RCC 7860 (cell line): Measurements from ENCODE around the gene SPSB4.
A peak's percentile ranks its signal among the peaks of the same experiment; 100 is the strongest.

Experiments
- DNase-seq: peaks from one replicate; pipeline ENCODE4 v3.0.0-alpha.2; 2015; ENCODE audit warnings: low spot score
- FAIRE-seq: peaks from 2 replicates; lab custom pipeline; 2012; peaks lifted over from hg19 to GRCh38; lab: Jason Lieb, UNC

Gene SPSB4

GRCh38 chr3:141073580-141073979, 22.4 kb downstream of the SPSB4 start:
- no peak for DNase-seq
- no peak for FAIRE-seq

GRCh38 chr3:141074529-141074928, 23.4 kb downstream of the SPSB4 start:
- FAIRE-seq: no peak
- DNase-seq: no peak

- no peak for DNase-seq
- no peak for FAIRE-seq
These were observed 25.1 kb downstream of the SPSB4 start for GRCh38 chr3:141076036-141076773.

GRCh38 chr3:141076797-141077571, 25.8 kb downstream of the SPSB4 start:
- FAIRE-seq (no peak), DNase-seq (no peak)

DNA sequence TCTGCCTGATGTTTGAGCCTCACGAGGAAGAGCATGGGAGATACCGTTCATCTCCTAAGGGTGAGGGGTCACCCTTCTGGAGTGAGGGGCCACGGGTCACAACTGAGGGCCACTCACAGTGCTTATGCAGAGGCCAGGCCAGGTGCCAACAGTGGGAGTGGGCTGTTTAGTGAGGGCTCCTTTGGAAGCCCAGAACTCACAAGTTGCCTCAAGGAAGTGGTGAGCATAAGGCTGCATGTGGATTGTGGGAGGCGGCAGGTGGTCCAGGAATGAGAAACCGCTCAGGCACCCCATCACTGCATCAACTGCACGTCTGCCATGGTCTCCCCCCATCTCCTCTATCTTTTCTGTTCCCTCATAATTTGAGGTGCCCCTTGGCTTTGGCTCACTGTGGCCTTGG, 26.5 kb downstream of the SPSB4 start:
- FAIRE-seq (no peak), DNase-seq (no peak)

GRCh38 chr3:141078200-141078599, 27.1 kb downstream of the SPSB4 start:
- DNase-seq (no peak), FAIRE-seq (no peak)

GRCh38 chr3:141080431-141080830, 29.3 kb downstream of the SPSB4 start:
- DNase-seq: no peak
- no peak for FAIRE-seq

DNA sequence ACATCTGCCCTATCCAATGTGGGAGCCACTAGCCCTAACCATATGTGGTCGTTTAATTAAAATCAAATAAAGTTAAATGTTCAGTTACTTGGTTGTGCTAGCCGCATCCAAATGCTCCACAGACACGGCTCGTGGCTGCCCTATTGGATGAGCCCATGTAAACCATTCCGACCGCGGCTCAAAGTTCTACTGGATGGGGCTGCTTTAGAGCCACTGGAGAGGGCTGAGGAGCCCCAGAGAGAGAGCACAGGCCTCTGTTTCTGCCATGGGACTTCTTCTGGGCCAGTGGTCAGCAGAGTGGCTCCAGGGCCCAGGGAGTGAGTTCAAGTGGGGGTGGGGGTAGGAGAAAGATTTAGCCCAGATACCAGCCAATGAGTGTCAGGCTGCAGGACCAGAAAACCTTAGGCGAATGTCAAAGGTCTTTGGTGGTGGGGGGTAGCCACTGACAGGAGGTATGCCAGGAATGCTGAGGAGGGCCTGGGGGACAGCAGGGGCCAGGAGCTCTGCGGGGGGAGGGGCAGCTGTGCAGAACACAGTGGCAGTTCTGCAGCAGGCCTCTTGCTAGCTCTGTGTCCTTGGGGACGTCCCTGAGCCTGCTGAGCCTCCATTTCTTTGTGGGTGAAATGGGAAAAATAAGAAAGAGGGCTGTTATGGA, 30.1 kb downstream of the SPSB4 start:
- DNase-seq: no peak
- FAIRE-seq: no peak

DNA sequence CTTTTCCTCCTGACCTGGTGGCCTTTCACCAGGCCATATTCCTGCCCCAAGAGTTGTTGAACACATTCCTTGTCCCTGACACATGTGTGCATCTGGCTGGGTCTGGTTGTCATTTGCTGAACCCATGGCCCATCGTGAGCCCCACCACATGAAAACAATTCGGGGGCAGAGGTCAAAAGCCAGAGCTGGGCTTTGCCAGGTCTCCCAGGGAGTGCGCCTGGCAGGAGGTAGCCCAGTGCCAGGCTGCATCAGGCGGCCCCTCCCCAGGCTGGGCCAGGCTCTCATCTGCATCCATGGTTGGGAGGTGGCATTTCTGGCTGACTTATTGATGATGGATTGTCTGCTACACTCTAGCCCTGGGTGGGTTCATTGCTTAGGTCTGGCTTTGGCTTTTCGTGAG, 30.9 kb downstream of the SPSB4 start:
- DNase-seq (no peak), FAIRE-seq (no peak)

DNA sequence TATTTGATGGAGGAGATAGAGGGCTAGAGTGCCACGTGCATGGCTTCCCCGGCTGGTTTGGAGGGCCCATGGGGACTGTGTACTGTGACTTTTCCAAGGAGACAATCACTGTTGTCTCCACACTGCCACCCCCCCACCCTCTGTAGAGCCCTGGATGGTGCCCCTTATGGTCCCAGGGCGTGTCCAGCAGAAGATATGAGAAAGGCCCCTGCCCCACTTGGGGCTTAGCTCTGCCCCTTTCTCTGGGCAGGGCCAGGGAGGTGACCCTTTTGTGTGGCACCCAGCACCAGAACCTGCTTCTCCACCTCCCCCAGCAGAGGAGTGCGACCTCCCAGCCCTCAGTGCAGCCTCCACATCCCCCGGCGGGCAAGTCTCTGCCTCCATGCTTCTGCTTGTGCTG, 32.1 kb downstream of the SPSB4 start:
- FAIRE-seq: no peak
- no peak for DNase-seq

DNA sequence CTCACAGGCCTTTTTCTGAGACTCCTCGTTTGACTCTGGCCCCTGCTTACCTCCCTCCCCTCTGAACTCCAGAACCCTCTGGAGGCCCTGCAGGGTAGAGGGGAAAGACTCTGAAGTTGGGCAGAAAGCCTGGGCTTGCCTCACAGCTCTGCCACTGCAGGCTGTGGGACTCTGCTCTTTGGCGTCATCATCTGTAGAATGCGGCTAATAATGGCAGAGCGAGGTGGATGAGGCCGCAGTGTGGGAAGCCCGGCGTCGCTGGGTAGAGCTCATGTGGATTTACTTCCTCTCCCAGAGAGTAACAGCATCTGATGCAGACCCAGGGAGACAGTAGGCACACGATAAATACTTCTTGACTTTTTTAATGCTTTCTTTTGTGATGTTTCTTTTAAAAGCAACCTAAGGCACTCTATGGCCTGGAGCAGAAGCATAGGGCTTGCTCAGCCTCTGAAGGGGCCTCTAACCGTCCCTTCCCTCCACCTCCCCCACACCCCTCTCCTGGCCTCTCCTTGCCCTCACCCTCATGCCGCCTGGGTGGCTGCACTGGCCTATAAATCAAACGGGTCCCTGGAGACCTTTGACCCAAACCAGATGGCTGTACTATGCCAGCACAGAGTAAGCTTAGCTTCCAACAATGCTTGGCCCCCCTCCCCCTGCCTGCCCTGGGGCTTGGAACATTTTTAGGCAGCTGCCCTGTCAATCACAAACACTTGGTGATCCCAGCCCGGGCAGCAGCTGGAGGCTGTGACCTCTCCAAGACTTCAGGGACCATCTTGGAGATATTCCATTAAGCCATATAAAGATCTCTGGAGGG, 32.9 kb downstream of the SPSB4 start:
- no peak for FAIRE-seq
- DNase-seq: no peak

GRCh38 chr3:141085343-141086070, 34.4 kb downstream of the SPSB4 start:
- no peak for DNase-seq
- FAIRE-seq: no peak

DNA sequence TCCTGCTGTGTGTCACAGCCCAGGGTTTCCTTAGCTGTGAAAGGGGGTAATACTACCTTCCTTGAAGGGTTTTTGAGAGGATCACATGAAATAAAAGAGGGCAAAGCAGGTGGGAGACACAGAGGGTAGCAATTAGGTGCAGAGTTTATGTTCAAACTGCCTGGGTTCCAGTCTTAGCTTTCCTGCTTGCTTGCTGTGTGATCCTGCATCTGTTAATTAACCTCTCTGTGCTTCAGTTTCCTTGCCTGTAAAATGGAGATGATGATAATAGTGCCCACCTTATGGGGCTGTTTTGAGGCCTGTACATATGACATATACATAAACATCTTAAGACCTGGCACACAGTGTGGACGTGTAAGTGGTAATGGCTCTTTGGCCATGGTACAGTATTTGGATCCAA, 35.0 kb downstream of the SPSB4 start:
- DNase-seq (no peak), FAIRE-seq (no peak)

GRCh38 chr3:141087076-141087777, 36.1 kb downstream of the SPSB4 start:
- FAIRE-seq (no peak), DNase-seq (no peak)

GRCh38 chr3:141087778-141088130, 36.6 kb downstream of the SPSB4 start:
- DNase-seq: no peak
- no peak for FAIRE-seq

- DNase-seq (no peak), FAIRE-seq (no peak)
These were observed 38.4 kb downstream of the SPSB4 start for GRCh38 chr3:141089339-141090152.

- FAIRE-seq (no peak), DNase-seq (no peak)
These were observed 40.3 kb downstream of the SPSB4 start for GRCh38 chr3:141091426-141091825.

- FAIRE-seq: no peak
- DNase-seq: no peak
These were observed 41.5 kb downstream of the SPSB4 start for GRCh38 chr3:141092663-141093062.

DNA sequence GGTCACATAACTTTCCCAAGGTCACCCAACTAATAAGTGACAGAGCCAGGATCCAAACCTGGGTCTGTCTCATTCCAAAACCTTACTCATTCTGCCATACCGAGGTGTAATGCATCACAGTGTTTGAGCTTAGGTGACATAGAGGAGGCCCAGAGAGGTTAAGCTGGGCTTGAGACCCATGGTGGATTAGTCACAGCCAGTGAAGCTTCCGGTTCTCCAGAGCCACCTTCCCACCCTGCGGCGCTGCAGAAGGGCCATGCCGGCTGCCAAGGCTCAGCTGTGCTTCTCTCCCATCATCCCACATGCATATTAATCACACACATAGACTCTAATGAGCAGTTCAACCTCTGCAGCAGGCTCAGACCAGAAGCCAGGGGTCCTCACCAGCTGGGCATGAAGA, 42.2 kb downstream of the SPSB4 start:
- DNase-seq (peak; percentile 8), FAIRE-seq (no peak)
